Measurements from ENCODE around the gene CLDN14.

The CLDN14 gene

GRCh38 chr21:36428761-36429432 lies 51.0 kb downstream of the CLDN14 start:
- no peak overlapping the region for H3K4me3 ChIP-seq (ENCODE audit: low read depth, low read length)
- TF ChIP-seq, protein P1, sequence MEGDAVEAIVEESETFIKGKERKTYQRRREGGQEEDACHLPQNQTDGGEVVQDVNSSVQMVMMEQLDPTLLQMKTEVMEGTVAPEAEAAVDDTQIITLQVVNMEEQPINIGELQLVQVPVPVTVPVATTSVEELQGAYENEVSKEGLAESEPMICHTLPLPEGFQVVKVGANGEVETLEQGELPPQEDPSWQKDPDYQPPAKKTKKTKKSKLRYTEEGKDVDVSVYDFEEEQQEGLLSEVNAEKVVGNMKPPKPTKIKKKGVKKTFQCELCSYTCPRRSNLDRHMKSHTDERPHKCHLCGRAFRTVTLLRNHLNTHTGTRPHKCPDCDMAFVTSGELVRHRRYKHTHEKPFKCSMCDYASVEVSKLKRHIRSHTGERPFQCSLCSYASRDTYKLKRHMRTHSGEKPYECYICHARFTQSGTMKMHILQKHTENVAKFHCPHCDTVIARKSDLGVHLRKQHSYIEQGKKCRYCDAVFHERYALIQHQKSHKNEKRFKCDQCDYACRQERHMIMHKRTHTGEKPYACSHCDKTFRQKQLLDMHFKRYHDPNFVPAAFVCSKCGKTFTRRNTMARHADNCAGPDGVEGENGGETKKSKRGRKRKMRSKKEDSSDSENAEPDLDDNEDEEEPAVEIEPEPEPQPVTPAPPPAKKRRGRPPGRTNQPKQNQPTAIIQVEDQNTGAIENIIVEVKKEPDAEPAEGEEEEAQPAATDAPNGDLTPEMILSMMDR (IDR thresholded peaks at IDR 0.05; ENCODE audit: low read depth, low read length) = no peak

- no peak overlapping the region for H3K4me3 ChIP-seq (ENCODE audit: low read depth, low read length)
- TF ChIP-seq, protein P1 (IDR thresholded peaks at IDR 0.05; ENCODE audit: low read depth, low read length) = no peak
Observed at GRCh38 chr21:36427502-36427901, 52.4 kb downstream of the CLDN14 start.

- TF ChIP-seq, protein P1 (IDR thresholded peaks at IDR 0.05; ENCODE audit: low read depth, low read length) = no peak
- H3K4me3 ChIP-seq (ENCODE audit: low read depth, low read length) = no peak overlapping the region
Observed at GRCh38 chr21:36425286-36425685, 54.6 kb downstream of the CLDN14 start.

DNA sequence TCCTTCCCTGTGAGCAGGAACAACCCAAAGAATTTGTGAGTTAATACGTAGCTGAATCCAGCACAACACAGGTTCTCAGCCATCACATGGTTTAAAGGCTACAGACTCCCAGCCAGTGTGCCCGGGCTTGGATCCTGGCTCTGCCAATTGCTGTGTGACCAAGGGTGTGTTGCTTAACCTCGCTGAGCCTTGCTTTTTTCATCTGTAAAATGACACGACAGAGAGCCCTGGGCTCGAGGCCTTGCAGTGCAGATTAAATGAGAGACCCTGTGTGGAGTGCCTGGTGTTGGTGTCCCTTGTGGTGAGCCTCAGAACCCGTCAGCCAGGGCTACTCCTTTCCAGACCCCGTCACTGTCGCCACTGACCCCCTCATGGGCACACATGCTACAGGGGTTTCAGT lies 55.3 kb downstream of the CLDN14 start:
- H3K4me3 ChIP-seq (ENCODE audit: low read depth, low read length) = no peak overlapping the region
- TF ChIP-seq, protein P1 (IDR thresholded peaks at IDR 0.05; ENCODE audit: low read depth, low read length) = no peak

- TF ChIP-seq, protein P1 (IDR thresholded peaks at IDR 0.05; ENCODE audit: low read depth, low read length) = no peak
Observed at GRCh38 chr21:36423771-36424433, 56.0 kb downstream of the CLDN14 start.

GRCh38 chr21:36422279-36423098 lies 57.4 kb downstream of the CLDN14 start:
- no peak overlapping the region for H3K4me3 ChIP-seq (ENCODE audit: low read depth, low read length)

More at GRCh38 chr21:36423771-36424433, 56.0 kb downstream of the CLDN14 start:
- H3K4me3 ChIP-seq (ENCODE audit: low read depth, low read length) = no peak overlapping the region

More at GRCh38 chr21:36422279-36423098, 57.4 kb downstream of the CLDN14 start:
- TF ChIP-seq, protein P1 (IDR thresholded peaks at IDR 0.05; ENCODE audit: low read depth, low read length) = peak; percentile 83

Measured in WI38 (cell line).